SH-SY5Y (cell line): ENCODE results near the gene LMTK3.

ENCODE experiments used
- GATA2 ChIP-seq: IDR thresholded peaks from 2 replicates; pipeline ENCODE4 v1.6.1; 2011; ENCODE audit warnings: mild to moderate bottlenecking, low read depth, low read length
- GATA3 ChIP-seq: IDR thresholded peaks from 2 replicates; pipeline ENCODE4 v1.6.1; 2011; ENCODE audit warnings: low read depth, mild to moderate bottlenecking, low read length, moderate library complexity

DNA sequence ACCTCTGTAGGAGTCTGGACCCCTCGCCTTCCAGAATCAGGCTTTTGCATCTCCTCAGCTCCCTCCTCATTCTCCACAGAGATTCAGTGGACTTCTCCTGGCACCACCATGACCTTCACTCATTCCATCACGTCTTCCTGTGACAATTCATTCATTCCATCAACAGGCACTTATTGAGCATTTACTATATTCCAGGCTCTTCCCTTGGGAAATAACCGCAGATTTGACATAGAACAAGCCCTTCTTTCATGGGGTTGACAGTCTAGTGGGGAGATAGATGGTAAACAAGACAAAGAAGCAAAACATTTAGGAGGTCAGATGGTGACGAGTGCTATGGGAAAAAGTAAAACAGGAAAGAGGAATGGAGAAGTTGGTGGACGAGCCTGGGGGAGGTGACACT, 37.7 kb upstream of the LMTK3 start:
- no peak for TF ChIP-seq GATA2
- TF ChIP-seq GATA3: no peak
